ENCODE data around the gene DOK3. TPM values are rescaled to one million over a fixed set of nuclear protein-coding genes. Genes with fewer than 3 reads are reported as not detected.

The DOK3 gene
- total RNA-seq, 1 donor = 2.6 TPM

- peak overlapping the region; percentile 57 for H3K4me3 ChIP-seq (ENCODE audit: low read depth, low read length)
- TF ChIP-seq CTCF (IDR thresholded peaks at IDR 0.05; ENCODE audit: insufficient read depth, low read depth, low read length) = peak; percentile 88
- peak; percentile 89 for DNase-seq (ENCODE audit: low read depth)
Measured at GRCh38 chr5:177454397-177455035, 55.1 kb downstream of the DOK3 start.

- peak overlapping the region; percentile 50 for H3K4me3 ChIP-seq (ENCODE audit: low read depth, low read length)
- peak; percentile 14 for DNase-seq (ENCODE audit: low read depth)
- TF ChIP-seq CTCF (IDR thresholded peaks at IDR 0.05; ENCODE audit: insufficient read depth, low read depth, low read length) = no peak
Measured at GRCh38 chr5:177453852-177454396, 55.7 kb downstream of the DOK3 start.

- no peak for DNase-seq (ENCODE audit: low read depth)
- no peak for TF ChIP-seq CTCF (IDR thresholded peaks at IDR 0.05; ENCODE audit: insufficient read depth, low read depth, low read length)
- no peak overlapping the region for H3K4me3 ChIP-seq (ENCODE audit: low read depth, low read length)
Measured at GRCh38 chr5:177452688-177453638, 56.7 kb downstream of the DOK3 start.

Other genes starting within 250 kb of the DOK3 start
- gene RAB24, start 206.1 kb downstream of the DOK3 start, total RNA-seq = 14.2 and 18.0 TPM in 2 replicates
- gene PRELID1, start 206.0 kb downstream of the DOK3 start, total RNA-seq = 122 TPM in 2 replicates
- gene MXD3, start 197.9 kb downstream of the DOK3 start, total RNA-seq = 7.7 and 9.1 TPM in 2 replicates
- 284 and 355 TPM in 2 replicates for gene LMAN2, start 158.2 kb downstream of the DOK3 start, total RNA-seq
- 3.5 TPM in 2 replicates for gene RGS14, start 151.9 kb downstream of the DOK3 start, total RNA-seq
- gene SLC34A1, start 125.4 kb downstream of the DOK3 start, total RNA-seq = not detected in 2 replicates
- not detected in 2 replicates for gene PFN3, start 109.2 kb downstream of the DOK3 start, total RNA-seq
- 0.43 and 0.64 TPM in 2 replicates for gene F12, start 100.3 kb downstream of the DOK3 start, total RNA-seq
- 24.2 and 26.4 TPM in 2 replicates for gene GRK6, start 83.2 kb downstream of the DOK3 start, total RNA-seq
- 4.5 and 4.7 TPM in 2 replicates for gene PRR7, start 63.0 kb downstream of the DOK3 start, total RNA-seq
- gene DBN1, start 36.2 kb downstream of the DOK3 start, total RNA-seq = 201 and 214 TPM in 2 replicates
- gene PDLIM7, start 12.2 kb downstream of the DOK3 start, total RNA-seq = 283 and 383 TPM in 2 replicates
- gene DDX41, start 7.1 kb upstream of the DOK3 start, total RNA-seq = 56.0 and 56.1 TPM in 2 replicates
- gene FAM193B, start 44.7 kb upstream of the DOK3 start, total RNA-seq = 26.3 and 29.6 TPM in 2 replicates
- 113 and 130 TPM in 2 replicates for gene TMED9, start 82.4 kb upstream of the DOK3 start, total RNA-seq
- 30.3 and 30.7 TPM in 2 replicates for gene B4GALT7, start 90.3 kb upstream of the DOK3 start, total RNA-seq

Data from fibroblast of villous mesenchyme (primary cell).